Activated CD4-positive, alpha-beta T cell treated with anti-CD3 and anti-CD28 coated beads for 36 hours (primary cell): ENCODE results near the gene ELMOD2. TPM values are rescaled to one million over a fixed set of nuclear protein-coding genes. Genes with fewer than 3 reads are reported as not detected.
A peak's percentile ranks its signal among the peaks of the same experiment; 100 is the strongest.

Experiments
- ATAC-seq: fragments of 200-7000 bp; cut with Tn5 transposase; one replicate; pipeline ENCODE4 v1.10.0; 2021; ENCODE audit warnings: mild to moderate bottlenecking, moderate library complexity
- CTCF ChIA-PET: fragments of 350-600 bp; sonication (Branson Sonifier 250); formaldehyde crosslinking; loops from one replicate; lab custom pipeline; 2021; ENCODE audit warnings: antibody characterized with exemption; lab: Charles Lee
- POLR2A ChIA-PET: fragments of 350-600 bp; sonication (Branson Sonifier 250); formaldehyde crosslinking; loops from one replicate; lab custom pipeline; 2021; ENCODE audit warnings: antibody characterized with exemption, inconsistent platforms; lab: Charles Lee
- DNase-seq: peaks from one replicate; pipeline ENCODE4 v3.0.0-alpha.2; 2020
- H3K27ac Mint-ChIP-seq: one replicate; pipeline ENCODE4 v1.8.0; 2021; ENCODE audit warnings: mixed read lengths
- H3K27me3 Mint-ChIP-seq: one replicate; pipeline ENCODE4 v1.8.0; 2021; ENCODE audit warnings: mixed read lengths
- H3K36me3 Mint-ChIP-seq: one replicate; pipeline ENCODE4 v1.8.0; 2021; ENCODE audit warnings: low read depth, mixed read lengths
- H3K4me1 Mint-ChIP-seq: one replicate; pipeline ENCODE4 v1.8.0; 2021; ENCODE audit warnings: mixed read lengths
- H3K4me3 Mint-ChIP-seq: one replicate; pipeline ENCODE4 v1.8.0; 2021; ENCODE audit warnings: mild to moderate bottlenecking, moderate library complexity, mixed read lengths
- H3K9me3 Mint-ChIP-seq: one replicate; pipeline ENCODE4 v1.8.0; 2021; ENCODE audit warnings: low read depth, mixed read lengths
- intact Hi-C, 2 experiments: fragments of 100-400 bp; cut with DNase I in 1 of 2; cut with micrococcal nuclease in 1 of 2; formaldehyde crosslinking; loops; one replicate each; pipeline versions ENCODE4 v1.14.2 to v1.15.1; 2022 to 2024; cut with DNase I, micrococcal nuclease
- total RNA-seq, 2 experiments: library from RNA; stranded (reverse); gene quantifications; one replicate each; pipeline ENCODE4 v1.2.3, GENCODE V29; 2021

ELMOD2 gene
- total RNA-seq, 2 experiments from 2014 or later, result 13.2 to 14.3 TPM

- intact Hi-C loops, result loop anchor here in 1 of 2 experiments (10.0 kb wide), 1 partner anchor 1445 kb away; no protein-coding TSS in a partner anchor
- H3K27me3 Mint-ChIP-seq, result no peaks in the 10 kb centered on the region
- DNase-seq (no peak), ATAC-seq (no peak)
- ChIA-PET CTCF (no interaction called here), POLR2A (no interaction called here)
- peaks cover 11% of the 10 kb centered on the region for H3K4me1 Mint-ChIP-seq
- no peak overlapping the region for H3K4me3 Mint-ChIP-seq
- H3K36me3 Mint-ChIP-seq, result peaks cover 21% of the 10 kb centered on the region
- no peaks in the 10 kb centered on the region for H3K9me3 Mint-ChIP-seq
- no peak overlapping the region for H3K27ac Mint-ChIP-seq
These were observed 5.5 kb downstream of the ELMOD2 start for GRCh38 chr4:140529434-140529833.

GRCh38 chr4:140533951-140534480 is 10.0 kb downstream of the ELMOD2 start:
- ChIA-PET POLR2A (no interaction called here), CTCF (interaction anchor here (0.6 kb wide), 1 partner anchor 174 kb away, joined by 3 read pairs; no protein-coding TSS in a partner anchor)
- Mint-ChIP-seq H3K27me3 (no peaks in the 10 kb centered on the region), H3K4me1 (no peaks in the 10 kb centered on the region), H3K36me3 (peaks cover 23% of the 10 kb centered on the region), H3K9me3 (no peaks in the 10 kb centered on the region), H3K27ac (no peak overlapping the region), H3K4me3 (no peak overlapping the region)
- no peak for ATAC-seq
- intact Hi-C loops, result no loop called here
- DNase-seq, result no peak

DNA sequence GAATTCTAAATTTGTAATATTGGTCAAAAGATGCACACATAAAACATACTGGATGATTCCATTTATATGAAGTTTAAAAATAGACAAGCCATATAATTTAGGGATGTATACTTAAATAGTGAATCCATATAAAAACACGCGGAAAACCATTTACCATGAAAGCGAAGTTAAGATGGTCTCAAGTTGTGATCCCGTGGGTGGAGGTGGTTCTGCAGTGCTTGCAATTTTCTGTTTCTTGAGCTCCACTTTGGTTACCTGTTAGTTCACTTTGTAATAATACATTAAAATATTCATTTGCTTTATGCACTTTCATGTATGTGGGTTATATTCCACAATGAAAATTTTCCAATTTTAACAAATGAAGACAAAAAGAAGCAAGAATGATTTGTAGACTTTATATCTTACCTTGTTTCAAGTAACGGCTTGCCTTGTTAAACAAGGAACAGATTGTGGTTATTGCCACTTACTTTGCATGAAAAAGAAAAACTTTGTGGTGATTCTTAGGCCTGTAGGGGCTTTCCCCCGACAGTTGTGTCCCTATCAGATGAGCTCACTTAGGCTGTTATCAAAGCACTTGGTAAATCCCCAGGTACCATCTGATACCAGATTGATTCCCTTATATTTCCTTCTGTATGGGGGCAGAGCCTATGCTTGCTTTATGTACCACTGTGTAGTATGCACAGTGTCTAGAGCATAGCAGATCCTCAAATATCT is 32.6 kb downstream of the ELMOD2 start:
- Mint-ChIP-seq H3K9me3 (no peaks in the 10 kb centered on the region), H3K36me3 (peaks cover 10% of the 10 kb centered on the region), H3K27ac (no peak overlapping the region), H3K4me3 (no peak overlapping the region), H3K27me3 (peaks cover 18% of the 10 kb centered on the region), H3K4me1 (peaks cover 18% of the 10 kb centered on the region)
- ChIA-PET CTCF (interaction anchor here (0.5 to 1.2 kb wide), 3 partner anchors 9 to 1279 kb away, joined by 3 read pairs; partner anchors contain the start of gene SCOC), POLR2A (interaction anchor here (0.6 kb wide), 1 partner anchor 318 kb away, joined by 6 read pairs; no protein-coding TSS in a partner anchor)
- ATAC-seq (peak; percentile 99), DNase-seq (peak; percentile 37)
- intact Hi-C loops, result loop anchor here (1.0 to 5.0 kb wide), 4 partner anchors 9 to 484 kb away; partner anchors contain the start of genes ELMOD2 (in 2 of the 2) and SCOC (in 1 of the 2)

DNA sequence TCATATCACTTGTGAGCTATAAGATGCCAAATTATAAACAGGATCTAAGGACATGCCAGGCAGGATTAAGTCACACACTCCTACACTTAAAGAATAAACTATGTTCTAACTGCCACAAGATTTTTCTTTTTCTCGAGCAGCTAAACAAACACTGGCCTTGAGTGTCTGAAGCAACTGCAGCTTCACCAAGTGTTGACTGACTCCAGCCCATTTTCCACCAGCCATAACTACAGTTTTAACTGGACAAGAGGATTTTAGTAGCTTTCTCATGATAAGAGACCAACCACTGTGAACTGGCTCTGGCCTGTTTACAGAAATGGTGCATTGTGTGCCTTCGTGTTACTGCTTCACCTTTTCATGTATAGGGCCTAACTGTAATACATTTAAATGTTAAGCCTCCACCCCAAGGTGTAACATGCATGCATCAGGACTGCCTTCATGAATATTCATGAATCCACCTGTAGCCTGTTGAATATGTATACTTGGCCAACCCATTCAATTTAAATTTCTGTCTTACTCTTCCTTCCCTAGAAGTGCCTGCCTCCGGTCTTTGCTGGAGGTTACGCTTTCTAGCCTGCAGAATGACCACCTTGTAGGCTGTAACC is 34.0 kb downstream of the ELMOD2 start:
- H3K36me3 Mint-ChIP-seq, result peaks cover 4% of the 10 kb centered on the region
- no peak overlapping the region for H3K27ac Mint-ChIP-seq
- no peak overlapping the region for H3K4me3 Mint-ChIP-seq
- POLR2A ChIA-PET, result no interaction called here
- ATAC-seq (no peak), DNase-seq (no peak)
- no peaks in the 10 kb centered on the region for H3K9me3 Mint-ChIP-seq
- intact Hi-C loops, result loop anchor here in 1 of 2 experiments (1.0 to 5.0 kb wide), 2 partner anchors 7 to 486 kb away; no protein-coding TSS in a partner anchor
- H3K4me1 Mint-ChIP-seq, result peaks cover 18% of the 10 kb centered on the region
- CTCF ChIA-PET, result no interaction called here
- peaks cover 22% of the 10 kb centered on the region for H3K27me3 Mint-ChIP-seq

GRCh38 chr4:140559696-140560095 is 35.7 kb downstream of the ELMOD2 start:
- Mint-ChIP-seq H3K36me3 (no peaks in the 10 kb centered on the region), H3K27me3 (peaks cover 25% of the 10 kb centered on the region), H3K4me1 (peaks cover 18% of the 10 kb centered on the region), H3K9me3 (no peaks in the 10 kb centered on the region), H3K27ac (no peak overlapping the region), H3K4me3 (no peak overlapping the region)
- intact Hi-C loops, result loop anchor here in 1 of 2 experiments (5.0 kb wide), 1 partner anchor 487 kb away; no protein-coding TSS in a partner anchor
- ChIA-PET POLR2A (no interaction called here), CTCF (interaction anchor here (0.7 to 0.8 kb wide), 2 partner anchors 50 to 1435 kb away, joined by 3 to 4 read pairs; no protein-coding TSS in a partner anchor)
- no peak for DNase-seq
- ATAC-seq, result no peak

DNA sequence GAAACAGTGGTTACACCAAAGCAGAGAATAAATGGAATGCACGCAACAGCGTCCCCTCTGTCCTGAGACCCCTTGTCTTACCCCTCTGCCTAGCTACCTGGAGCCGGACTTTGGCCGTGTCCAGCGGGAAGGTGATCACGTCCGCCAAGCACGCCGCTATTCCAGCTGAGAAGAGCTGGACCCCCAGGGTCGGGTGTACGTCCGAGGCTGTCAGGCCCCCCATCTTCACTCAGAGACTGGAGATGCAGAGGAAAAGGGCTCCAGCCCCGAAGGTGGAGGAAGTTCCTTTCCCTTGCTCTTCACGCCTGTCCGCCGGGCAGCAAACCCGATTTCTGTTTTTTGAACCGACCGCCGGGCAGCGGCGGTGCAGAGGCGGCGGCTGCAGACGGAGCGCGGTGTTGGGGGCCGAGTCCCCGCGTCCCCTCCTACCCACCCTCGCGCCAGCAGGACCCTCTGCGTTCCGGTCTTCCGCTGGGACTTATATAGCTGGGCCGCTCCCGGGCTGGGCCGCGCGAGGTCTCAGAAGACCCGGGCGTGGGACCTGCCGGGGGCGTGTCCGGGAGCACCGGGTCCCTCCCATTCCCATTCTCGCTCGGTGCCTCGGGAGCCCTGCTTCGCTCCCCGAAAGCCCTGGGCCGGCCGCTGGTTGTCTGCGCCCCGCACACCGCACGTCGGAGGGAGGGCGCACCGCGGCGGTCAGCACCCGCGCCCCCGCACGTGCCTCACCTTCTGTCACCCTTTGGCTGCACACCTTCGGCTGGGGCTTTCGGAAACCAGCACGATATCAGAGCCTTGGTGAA is 44.7 kb downstream of the ELMOD2 start, which contains the start of gene UCP1:
UCP1 (minus strand) TSS at position 455 of the 800 bp plus-strand sequence; CDS start at position 223, 232 bp downstream.
- Mint-ChIP-seq H3K4me1 (peaks cover 19% of the 10 kb centered on the region), H3K27me3 (peaks cover 52% of the 10 kb centered on the region), H3K9me3 (peaks cover 12% of the 10 kb centered on the region), H3K36me3 (no peaks in the 10 kb centered on the region), H3K4me3 (peak within 1 kb of the TSS; percentile 54), H3K27ac (no peak within 1 kb of the TSS)
- DNase-seq (peak; percentile 10), ATAC-seq (no peak)
- CTCF ChIA-PET, result interaction anchor here (0.6 to 1.0 kb wide), 5 partner anchors 29 to 1162 kb away, joined by 3 to 4 read pairs (median 4); no protein-coding TSS in a partner anchor
- intact Hi-C loops, result no loop called here
- POLR2A ChIA-PET, result no interaction called here

GRCh38 chr4:140569307-140569638 is 45.3 kb downstream of the ELMOD2 start:
- peak overlapping the region; percentile 54 for H3K4me3 Mint-ChIP-seq
- CTCF ChIA-PET, result no interaction called here

GRCh38 chr4:140571620-140572019 is 47.7 kb downstream of the ELMOD2 start:
- no peak overlapping the region for H3K4me3 Mint-ChIP-seq
- DNase-seq, result no peak
- no peaks in the 10 kb centered on the region for H3K36me3 Mint-ChIP-seq
- intact Hi-C loops, result no loop called here
- peaks cover 12% of the 10 kb centered on the region for H3K9me3 Mint-ChIP-seq
- no peak overlapping the region for H3K27ac Mint-ChIP-seq
- H3K27me3 Mint-ChIP-seq, result peaks cover 54% of the 10 kb centered on the region
- peaks cover 19% of the 10 kb centered on the region for H3K4me1 Mint-ChIP-seq
- ChIA-PET POLR2A (no interaction called here), CTCF (no interaction called here)
- ATAC-seq, result no peak

More at GRCh38 chr4:140569307-140569638, 45.3 kb downstream of the ELMOD2 start:
- peaks cover 52% of the 10 kb centered on the region for H3K27me3 Mint-ChIP-seq
- DNase-seq, result no peak
- ATAC-seq, result no peak
- H3K9me3 Mint-ChIP-seq, result peaks cover 12% of the 10 kb centered on the region
- H3K27ac Mint-ChIP-seq, result no peak overlapping the region
- POLR2A ChIA-PET, result no interaction called here
- H3K36me3 Mint-ChIP-seq, result no peaks in the 10 kb centered on the region
- intact Hi-C loops, result no loop called here
- H3K4me1 Mint-ChIP-seq, result peaks cover 19% of the 10 kb centered on the region

GRCh38 chr4:140575489-140575888 is 51.5 kb downstream of the ELMOD2 start:
- Mint-ChIP-seq H3K9me3 (peaks cover 12% of the 10 kb centered on the region), H3K36me3 (no peaks in the 10 kb centered on the region), H3K4me3 (no peak overlapping the region), H3K27ac (no peak overlapping the region), H3K27me3 (peaks cover 49% of the 10 kb centered on the region), H3K4me1 (no peaks in the 10 kb centered on the region)
- ATAC-seq (no peak), DNase-seq (no peak)
- CTCF ChIA-PET, result no interaction called here
- POLR2A ChIA-PET, result no interaction called here
- intact Hi-C loops, result no loop called here

- no peaks in the 10 kb centered on the region for H3K36me3 Mint-ChIP-seq
- H3K27me3 Mint-ChIP-seq, result peaks cover 30% of the 10 kb centered on the region
- H3K27ac Mint-ChIP-seq, result no peak overlapping the region
These were observed 55.3 kb downstream of the ELMOD2 start for GRCh38 chr4:140579278-140579677.

DNA sequence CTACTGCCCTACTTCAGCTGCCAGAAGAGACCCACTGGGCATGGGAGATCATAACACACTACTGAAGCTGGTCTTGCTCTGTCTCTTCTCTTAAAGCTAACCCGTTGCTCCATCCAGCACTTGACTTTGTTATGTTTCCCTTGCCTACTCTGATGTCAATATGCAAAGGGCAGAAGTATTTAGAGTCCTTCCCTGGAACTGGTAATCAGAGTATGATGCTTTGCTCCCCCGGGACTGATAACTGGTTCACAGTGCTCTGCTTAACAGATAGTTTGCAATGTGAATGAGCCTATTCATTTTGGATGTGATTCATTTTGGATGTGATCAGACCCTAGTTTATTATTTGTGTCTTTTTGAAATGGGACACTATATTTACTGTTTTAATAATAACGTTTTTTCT is 57.1 kb downstream of the ELMOD2 start:
- peaks cover 28% of the 10 kb centered on the region for H3K27me3 Mint-ChIP-seq
- ChIA-PET CTCF (no interaction called here), POLR2A (no interaction called here)
- no peaks in the 10 kb centered on the region for H3K9me3 Mint-ChIP-seq
- no peak overlapping the region for H3K4me3 Mint-ChIP-seq
- H3K27ac Mint-ChIP-seq, result no peak overlapping the region
- H3K36me3 Mint-ChIP-seq, result no peaks in the 10 kb centered on the region
- DNase-seq (no peak), ATAC-seq (no peak)
- H3K4me1 Mint-ChIP-seq, result no peaks in the 10 kb centered on the region
- intact Hi-C loops, result no loop called here

More at GRCh38 chr4:140579278-140579677, 55.3 kb downstream of the ELMOD2 start:
- intact Hi-C loops, result no loop called here
- no peaks in the 10 kb centered on the region for H3K4me1 Mint-ChIP-seq
- ChIA-PET POLR2A (no interaction called here), CTCF (no interaction called here)
- no peak for ATAC-seq
- no peaks in the 10 kb centered on the region for H3K9me3 Mint-ChIP-seq
- no peak for DNase-seq
- no peak overlapping the region for H3K4me3 Mint-ChIP-seq
